Epithelial cell of prostate (primary cell): ENCODE data around the gene PKNOX2.
A peak's percentile ranks its signal among the peaks of the same experiment; 100 is the strongest.

Source experiments
- DNase-seq: peaks from one replicate; pipeline ENCODE4 v3.0.0-alpha.2; 2011; ENCODE audit warnings: low read depth, low spot score
- H3K27ac ChIP-seq: fragments of 450-650 bp; 2 replicates; pipeline ENCODE4 v1.5.1; 2017; ENCODE audit warnings: mild to moderate bottlenecking

PKNOX2 gene

DNA sequence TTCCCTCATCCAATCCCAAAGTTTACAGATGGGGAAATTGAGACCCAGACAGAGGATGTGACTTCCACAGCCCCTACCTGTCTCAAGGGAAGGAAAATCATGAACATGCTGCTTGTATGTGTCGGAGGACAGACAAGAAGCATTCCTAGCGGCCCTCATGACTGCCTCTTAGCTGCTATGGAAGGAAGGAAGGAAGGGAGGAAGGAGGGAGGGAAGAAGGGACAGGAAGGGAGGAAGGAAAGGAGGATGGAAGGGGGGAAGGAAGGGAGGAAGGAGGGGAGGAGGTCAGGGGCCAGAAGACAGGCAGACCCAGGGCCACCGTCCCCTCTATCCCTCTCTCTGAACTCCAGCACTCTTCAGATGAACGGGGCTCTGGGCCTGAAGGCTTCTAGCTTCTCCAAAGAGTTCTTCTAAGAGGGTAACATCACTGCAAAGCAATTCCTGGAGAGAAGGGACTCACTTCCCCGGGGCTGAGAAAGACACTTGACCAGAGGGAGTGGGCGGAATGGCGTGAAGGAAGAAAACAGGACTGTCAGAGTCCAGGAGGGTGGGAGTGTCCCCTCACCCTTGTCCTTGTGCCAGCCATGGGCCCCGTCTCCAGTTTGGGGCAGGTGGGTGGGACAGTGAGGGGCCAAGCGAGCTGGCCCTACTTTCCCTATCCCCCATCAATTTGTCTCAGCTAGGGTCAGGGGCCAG lies 182.2 kb downstream of the PKNOX2 start:
- H3K27ac ChIP-seq = no peak overlapping the region
- DNase-seq = no peak

- no peak overlapping the region for H3K27ac ChIP-seq
- no peak for DNase-seq
Measured at GRCh38 chr11:125347261-125347585, 182.7 kb downstream of the PKNOX2 start.

DNA sequence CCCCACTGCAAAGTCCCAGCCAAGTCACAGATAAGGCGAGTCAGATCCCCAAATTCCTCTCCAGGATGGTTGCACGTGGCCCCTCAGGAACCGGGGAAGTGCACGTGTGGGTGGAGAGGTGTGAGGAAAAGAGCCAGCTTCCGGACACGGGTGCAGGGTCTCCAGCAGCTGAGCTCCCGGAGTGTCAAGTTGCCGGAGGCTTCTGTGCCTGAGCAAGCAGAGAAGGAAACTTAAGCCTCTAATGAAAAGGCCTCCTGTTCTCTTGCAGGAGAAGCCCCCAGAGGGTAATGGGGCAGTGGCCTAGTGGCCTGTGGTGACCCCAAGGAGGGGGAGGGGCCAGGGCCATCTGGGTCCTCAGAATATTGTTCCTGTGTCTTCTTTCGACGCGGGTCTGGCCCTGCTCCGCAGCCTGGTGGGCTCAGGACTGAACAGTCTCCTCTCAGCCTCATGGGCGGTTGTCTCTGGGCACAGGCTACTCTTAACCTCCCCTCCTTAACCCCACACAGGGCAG lies 183.6 kb downstream of the PKNOX2 start:
- DNase-seq = no peak
- no peak overlapping the region for H3K27ac ChIP-seq

DNA sequence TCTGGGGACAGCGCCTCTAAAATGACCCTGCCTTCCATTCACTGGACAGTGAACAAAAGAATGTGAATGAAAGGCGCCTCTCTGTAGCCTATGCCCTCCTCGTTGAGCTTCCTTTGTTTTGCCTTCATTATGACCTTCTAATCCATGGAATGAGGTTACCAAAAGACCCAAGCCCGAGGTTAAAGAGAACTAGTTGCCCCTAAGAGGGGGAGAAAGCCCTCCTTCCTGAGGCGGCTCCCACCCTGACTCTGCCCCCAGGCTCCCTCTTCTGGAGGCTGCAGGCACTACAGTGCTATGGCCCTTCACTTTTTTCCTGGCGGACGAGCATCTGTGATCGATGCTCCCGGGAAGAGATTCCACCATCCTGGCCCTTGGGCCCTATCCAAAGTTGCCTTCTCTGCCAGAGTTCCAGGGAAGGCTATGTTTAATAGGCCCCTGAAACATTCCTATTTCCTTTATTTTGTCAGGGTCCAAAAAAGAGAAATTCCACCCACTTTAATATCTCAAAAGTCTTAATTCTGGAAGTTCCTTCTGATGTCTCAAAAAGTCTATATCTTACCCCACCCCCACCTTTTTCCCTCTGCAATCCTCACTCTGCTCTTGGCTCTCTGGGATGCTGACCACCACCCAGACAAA lies 184.2 kb downstream of the PKNOX2 start:
- DNase-seq = no peak
- no peak overlapping the region for H3K27ac ChIP-seq

DNA sequence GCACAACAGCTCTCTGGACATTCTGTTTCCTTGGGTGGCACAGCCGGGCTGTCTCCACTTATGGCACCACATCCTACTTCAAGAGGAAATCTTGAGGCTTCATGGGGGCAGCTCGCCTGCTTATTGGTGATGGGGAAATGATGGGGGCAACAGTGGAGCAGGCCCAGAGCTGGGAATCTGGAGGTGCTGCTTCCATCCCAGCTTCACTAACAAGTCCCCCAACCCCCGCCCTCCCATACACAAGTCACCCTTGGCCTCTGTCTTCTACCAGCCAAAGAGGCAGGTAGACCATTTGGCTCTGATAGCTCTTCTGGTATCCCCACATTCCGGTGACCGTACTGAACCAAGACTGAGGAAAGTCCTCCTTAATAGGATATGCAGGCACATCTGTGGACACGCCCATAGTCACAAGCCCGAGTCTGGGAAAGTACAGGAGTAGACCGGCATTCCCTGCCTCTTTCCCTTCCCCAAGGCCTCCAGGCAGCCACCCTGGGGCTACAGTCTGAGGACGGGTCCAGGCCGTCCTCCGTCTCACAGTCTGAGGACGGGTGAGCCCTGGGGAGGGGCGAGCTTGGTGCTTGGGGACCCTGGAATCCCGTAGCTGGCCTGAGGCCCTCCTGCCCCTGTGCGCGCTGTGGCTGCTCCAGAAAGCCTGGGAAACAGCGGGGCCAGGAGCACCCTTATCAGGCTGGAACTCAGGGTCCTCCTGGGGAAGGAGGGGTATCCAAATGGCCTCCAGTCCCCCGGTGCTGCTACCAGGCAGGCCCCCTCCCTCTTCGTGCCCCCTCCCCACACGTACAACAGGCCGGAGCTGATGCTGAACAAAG lies 185.9 kb downstream of the PKNOX2 start:
- DNase-seq = no peak
- no peak overlapping the region for H3K27ac ChIP-seq

- DNase-seq = no peak
- H3K27ac ChIP-seq = no peak overlapping the region
Measured at GRCh38 chr11:125351033-125351867, 186.7 kb downstream of the PKNOX2 start.

GRCh38 chr11:125351868-125352250 lies 187.3 kb downstream of the PKNOX2 start:
- H3K27ac ChIP-seq = no peak overlapping the region
- DNase-seq = no peak

DNA sequence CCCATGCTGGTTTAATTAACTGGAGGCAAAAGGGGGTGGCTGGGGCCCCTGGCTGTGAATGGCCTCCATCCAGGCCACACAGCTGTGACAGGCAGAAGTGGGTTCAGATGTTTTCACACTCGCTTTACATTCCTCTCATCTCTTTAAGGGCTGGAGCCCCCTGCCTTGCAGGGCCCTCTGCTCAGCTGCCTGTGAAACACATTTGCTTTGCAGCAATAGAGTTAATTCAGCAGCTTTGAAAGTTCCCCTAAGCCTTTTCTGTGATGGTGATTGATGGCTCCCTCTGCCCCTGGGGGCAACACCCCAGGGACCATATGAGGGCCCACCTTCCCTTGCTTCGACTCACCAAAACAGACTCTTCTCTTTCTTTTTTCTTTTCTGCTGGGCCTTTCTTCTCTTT lies 192.2 kb downstream of the PKNOX2 start:
- H3K27ac ChIP-seq = no peak overlapping the region
- no peak for DNase-seq

- no peak for DNase-seq
- H3K27ac ChIP-seq = no peak overlapping the region
Measured at GRCh38 chr11:125357551-125357950, 193.0 kb downstream of the PKNOX2 start.

GRCh38 chr11:125358254-125358840 lies 193.8 kb downstream of the PKNOX2 start:
- no peak overlapping the region for H3K27ac ChIP-seq
- no peak for DNase-seq

- no peak overlapping the region for H3K27ac ChIP-seq
- DNase-seq = no peak
Measured at GRCh38 chr11:125359130-125359529, 194.6 kb downstream of the PKNOX2 start.

DNA sequence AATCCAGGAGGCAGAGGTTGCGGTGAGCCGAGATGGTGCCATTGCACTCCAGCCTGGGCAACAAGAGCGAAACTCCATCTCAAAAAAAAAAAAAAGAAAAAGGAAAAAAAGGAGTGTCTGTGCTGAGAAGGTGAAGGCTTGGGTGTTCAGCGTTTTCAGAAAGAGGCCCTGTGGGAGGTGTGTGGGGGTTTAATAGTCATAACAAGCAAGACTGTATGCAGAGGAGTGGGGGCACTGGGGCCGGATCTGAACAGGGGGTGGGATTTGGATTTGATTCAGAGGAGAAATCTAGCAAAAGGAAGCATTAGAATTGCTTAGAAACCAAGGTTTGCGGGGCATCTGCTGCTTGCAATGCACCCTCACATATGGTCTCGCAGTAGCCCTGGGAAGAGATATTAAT lies 195.5 kb downstream of the PKNOX2 start:
- no peak overlapping the region for H3K27ac ChIP-seq
- no peak for DNase-seq

GRCh38 chr11:125364121-125364826 lies 199.7 kb downstream of the PKNOX2 start:
- peak; percentile 24 for DNase-seq
- no peak overlapping the region for H3K27ac ChIP-seq

- H3K27ac ChIP-seq = no peak overlapping the region
- DNase-seq = no peak
Measured at GRCh38 chr11:125365196-125365931, 200.8 kb downstream of the PKNOX2 start.

DNA sequence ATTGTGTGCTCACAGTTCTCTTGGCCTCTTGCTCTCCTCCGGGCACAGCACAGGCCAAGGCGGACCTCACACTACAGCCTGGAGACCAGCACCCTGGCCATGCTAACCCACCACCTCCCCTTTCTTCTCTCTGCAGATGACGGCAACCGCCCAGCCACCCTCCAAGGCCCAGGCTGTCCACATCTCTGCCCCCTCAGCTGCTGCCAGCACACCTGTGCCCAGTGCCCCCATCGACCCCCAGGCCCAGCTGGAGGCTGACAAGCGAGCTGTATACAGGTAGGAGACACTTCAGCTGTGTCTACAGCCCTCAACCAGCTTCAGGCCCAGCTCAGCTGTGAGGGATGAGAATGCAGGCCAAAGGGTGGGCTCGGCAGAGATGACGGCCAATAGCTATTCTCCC lies 203.2 kb downstream of the PKNOX2 start:
- H3K27ac ChIP-seq = no peak overlapping the region
- no peak for DNase-seq

DNA sequence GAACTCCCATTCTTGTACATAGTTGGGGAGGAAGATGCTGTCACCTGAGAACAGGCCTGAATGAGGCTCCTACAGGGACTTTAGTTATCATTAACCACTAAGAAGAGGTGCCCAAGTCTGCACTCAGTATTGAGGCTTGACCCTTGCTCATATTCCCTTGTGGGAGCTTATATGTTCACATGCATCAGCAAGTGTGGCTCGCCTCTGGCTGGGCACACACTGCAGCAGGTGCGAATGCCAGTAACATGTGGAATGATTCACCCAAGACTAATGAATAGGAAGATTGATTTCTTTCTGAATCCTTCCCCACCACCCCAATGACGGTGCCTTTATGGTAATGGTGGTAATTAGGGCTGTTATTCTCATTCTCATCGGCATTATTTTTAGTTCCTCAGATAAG lies 204.2 kb downstream of the PKNOX2 start:
- no peak for DNase-seq
- H3K27ac ChIP-seq = no peak overlapping the region

DNA sequence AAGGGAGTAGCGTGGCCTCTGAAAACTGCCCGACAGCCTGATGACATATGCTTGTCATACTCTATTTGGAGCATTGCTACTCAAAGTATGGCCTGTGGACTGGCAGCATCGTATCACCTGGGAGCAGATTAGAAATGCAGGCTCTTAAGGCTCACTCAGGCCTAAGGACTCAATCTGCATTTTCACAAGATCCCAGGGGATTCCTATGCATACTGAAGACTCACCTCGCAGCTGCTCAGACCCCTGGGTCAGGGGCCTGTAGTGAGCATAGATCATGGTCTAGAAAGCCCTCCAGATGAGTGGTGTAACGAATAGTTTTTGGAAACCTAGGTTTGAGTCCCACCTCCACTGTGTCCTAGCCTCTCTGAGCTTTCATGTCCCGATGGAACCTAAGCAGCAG lies 205.3 kb downstream of the PKNOX2 start:
- H3K27ac ChIP-seq = no peak overlapping the region
- no peak for DNase-seq

GRCh38 chr11:125370561-125371389 lies 206.2 kb downstream of the PKNOX2 start:
- DNase-seq = no peak

More at GRCh38 chr11:125370561-125371389, 206.2 kb downstream of the PKNOX2 start:
- no peak overlapping the region for H3K27ac ChIP-seq
